Stimulated activated CD8-positive, alpha-beta memory T cell treated with anti-CD3 and anti-CD28 coated beads, Interleukin-7, amount 100 ng/mL, for 1 hour (primary cell): ENCODE results near the gene KCNAB2.

Experiments
- DNase-seq, 2 donors: peaks; one replicate each; pipeline ENCODE4 v3.0.0-alpha.2; 2020; ENCODE audit warnings: low read depth in 2 of 2

KCNAB2 gene

DNA sequence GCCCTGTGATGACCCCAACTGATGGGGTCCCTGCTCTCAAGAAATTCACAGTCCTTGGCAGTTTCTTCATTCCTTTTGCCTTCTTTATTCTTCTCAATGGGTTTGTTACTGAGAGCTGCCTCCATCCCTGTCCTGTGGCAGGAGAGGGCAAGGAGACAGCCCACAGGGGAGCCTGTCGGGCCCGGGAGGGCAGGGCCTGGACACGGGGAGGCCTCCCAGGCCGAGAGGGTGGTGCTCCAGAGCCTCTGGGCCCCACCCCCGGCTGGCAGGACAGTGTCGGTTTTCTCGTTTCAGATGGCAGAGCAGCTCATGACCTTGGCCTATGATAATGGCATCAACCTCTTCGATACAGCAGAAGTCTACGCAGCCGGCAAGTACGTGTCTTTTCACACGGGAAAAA is 36.2 kb downstream of the KCNAB2 start:
- DNase-seq, result no peak

DNA sequence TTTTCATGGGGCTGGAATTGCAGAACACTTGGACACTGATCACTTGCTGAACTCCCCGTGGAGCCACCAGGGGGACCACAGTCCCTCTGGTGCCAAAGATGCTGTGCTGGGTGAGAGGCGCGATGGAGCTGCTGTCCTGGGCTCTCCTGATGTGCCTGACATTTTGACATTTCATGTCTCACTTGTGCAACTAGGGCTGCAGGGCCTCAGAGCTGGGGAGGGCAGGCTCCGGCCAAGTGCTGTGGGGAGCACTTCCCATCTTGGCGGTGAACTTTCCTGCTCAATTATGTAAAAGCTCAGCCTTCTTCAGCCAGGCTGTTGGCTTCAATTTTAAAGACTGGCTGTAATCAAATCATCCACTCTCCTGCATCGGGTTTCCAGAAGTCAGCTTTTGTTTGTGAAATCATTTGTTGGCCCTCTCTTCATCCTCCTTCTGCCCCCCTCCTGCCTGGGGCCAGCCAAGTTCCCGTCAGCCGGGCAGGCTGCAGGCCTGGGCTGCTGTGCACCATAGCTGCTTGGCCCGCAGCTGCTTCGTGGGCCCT is 36.8 kb downstream of the KCNAB2 start:
- DNase-seq, result no peak

DNA sequence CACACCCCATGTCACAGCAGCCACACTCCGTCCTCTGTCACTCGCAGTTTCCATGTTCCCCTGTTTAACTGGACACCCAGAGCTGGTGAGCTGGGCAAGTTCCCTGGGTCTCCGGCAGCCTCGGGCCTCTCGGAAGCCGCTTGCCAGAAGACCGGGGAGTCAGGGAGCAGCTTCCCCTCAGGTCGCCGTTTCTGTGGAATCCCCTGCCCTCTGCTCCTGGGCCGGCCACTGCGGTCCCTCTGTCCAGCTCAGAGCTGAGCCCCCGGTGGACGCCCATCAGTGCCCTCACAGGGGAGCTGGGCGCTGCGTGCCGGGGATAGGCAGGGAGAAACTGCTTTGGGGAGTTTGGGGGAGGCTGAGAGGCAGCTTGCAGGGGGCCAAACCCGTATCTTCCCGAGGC is 37.7 kb downstream of the KCNAB2 start:
- DNase-seq, result no peak

DNA sequence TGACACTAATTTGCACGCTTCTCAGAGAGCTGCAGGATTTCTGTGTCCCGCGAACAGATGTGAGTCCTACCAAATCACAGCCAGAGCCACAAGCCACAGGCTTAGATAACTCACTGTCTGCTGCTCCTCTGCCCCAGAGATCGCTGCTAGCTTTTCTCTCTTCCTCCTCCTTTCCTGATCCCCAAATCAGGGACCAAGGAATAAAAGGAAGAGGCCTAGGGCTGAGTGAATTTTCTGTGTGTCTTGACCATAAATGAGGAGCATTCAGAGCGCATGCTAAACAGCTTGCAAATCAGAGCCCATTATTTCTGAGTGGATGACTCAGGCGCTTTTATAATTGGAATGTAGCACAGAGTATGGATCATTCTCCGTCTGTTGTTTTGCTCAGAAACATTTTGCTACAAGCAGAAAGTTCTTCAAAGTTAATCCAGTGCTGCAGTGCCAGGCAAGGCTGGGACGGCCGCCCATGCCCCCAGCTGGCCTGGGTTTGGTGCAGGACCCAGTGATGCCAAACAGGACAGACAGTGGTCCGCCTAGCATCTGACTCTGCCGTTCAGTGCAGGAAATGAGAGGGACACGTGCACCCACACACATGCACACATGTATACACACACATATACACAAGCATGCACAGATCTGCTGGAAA is 38.2 kb downstream of the KCNAB2 start:
- no peak for DNase-seq

DNA sequence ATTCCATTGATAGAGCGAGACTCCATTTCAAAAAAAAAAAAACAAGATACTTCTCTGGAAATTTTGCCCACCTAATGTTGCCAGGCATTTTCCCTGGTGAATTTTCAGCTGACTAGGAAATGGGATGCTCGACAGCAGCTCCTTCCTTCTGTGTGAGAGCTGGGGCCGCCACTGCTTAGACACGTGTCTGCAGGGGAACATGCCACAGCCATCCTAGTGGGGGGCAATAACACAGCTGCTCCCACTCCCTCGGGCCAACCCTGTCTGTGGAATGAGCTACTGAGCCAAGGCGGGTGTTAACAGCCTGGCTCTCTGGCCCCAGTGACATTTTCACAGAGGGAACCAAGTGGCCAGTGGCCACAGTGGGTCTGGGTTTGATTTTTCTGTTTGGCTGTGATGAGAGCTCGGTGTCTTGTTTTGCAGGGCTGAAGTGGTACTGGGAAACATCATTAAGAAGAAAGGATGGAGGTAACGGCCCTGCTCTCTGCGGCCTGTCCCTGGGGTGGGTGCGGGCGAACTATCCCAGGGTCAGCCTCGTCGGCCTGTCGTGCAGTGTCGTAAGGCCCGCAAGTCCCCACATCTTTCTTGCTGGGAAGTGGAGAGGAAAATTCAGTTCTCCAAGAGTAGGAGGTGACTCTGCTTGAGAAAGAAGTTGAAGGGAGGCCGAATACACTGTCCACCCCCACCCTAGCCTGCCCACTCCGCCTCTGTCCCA is 39.2 kb downstream of the KCNAB2 start:
- DNase-seq, result no peak

DNA sequence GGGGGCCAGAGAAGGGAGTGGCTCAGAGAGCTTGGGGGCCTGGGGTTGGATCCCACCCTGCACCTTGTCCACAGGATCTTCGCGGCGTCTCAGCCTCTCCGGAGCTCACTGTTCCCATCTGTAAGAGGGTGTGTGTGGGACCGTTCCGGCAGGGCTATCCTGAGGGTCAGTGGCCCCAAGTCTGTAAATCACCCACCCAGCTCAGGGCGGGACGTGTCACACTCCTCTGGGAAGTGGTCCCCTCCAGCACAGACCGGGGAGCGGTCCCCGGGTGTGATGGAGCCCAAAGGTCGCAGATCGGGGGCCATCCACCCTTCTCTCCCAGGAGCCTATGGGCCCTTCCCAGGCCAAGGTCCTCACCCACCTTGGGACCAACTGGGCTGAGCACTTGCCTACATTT is 40.0 kb downstream of the KCNAB2 start:
- no peak for DNase-seq

DNA sequence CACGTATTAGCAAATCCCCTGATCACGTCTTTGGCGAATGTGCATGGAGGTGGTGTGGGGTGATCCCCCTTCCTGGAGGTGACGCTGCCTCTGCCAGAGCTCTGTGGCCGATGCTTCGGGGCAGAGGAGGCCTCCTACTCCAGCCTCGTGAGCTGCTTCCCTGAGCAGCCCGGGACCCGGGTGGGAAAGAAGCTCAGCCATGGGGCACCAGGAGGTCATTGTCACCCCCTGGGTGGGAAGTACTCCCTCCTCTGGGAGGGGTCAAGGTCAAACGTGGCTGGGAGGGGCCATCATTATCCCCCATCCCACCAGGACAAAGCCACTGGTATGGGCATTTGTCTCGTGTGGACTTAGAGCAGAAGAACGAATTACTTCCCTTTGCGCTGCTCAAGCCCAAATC is 40.7 kb downstream of the KCNAB2 start:
- DNase-seq, result no peak

DNA sequence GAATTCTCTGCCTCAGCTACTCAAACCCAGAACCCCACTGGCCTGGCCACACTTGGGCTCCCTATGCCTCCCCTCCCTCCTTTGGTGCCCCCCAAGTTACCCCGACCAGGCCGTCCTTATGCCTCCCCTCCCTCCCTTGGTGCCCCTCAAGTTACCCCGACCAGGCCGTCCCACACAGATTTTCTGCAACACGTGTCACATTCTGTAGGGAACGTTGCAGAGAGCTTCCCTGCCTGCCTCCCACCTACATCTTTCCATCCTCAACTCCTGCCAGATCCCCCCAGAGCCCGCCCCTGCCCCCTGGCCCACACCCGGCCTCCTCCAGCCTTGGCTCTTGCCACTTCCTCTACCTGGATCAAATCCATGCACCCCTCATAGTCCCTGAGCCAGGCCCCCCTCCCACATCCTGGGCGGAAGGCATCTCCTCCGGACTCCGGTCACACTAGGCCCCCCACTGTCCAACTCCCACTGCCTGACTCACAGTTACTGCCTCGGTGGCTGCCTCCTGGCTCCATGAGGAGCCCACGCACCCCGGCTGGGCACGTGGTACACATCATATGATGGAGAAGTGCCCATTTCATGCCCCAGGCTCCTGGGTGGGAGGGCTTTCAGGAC is 41.2 kb downstream of the KCNAB2 start:
- DNase-seq, result no peak

DNA sequence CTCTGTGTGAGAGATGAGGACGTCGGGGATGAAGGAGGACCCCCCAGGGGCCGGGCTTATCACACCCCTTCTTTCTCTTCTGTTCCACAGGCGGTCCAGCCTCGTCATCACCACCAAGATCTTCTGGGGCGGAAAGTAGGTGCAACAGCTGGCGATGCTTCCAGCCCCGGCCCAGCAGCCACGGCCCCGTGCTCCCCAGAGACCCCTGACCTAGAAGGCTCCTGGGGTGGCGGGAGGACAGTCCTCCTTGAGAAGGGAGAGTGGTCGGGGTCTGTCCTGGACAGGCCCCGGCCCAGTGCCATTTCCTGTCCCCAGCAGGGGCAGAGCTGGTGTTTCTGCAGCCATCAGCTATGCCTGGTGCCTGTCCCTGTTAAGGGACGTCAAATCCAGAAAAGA is 41.7 kb downstream of the KCNAB2 start:
- DNase-seq, result no peak

DNA sequence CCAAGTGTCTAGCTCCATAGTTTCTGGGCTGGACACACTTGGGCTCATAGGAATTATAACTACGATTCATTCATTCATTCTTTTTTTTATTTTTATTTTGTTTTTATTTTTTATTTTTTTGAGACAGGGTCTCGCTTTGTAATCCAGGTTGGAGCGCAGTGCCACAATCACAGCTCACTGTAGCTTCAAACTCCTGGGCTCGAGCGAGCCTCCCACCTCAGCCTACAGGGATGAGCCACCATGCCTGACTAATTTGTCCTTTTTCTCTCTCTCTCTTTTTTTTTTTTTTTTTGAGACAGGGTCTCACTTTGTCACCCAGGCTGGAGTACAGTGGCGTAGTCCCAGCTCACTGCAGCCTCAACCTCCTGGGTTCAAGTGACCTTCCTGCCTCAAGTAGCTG is 42.3 kb downstream of the KCNAB2 start:
- no peak for DNase-seq

DNA sequence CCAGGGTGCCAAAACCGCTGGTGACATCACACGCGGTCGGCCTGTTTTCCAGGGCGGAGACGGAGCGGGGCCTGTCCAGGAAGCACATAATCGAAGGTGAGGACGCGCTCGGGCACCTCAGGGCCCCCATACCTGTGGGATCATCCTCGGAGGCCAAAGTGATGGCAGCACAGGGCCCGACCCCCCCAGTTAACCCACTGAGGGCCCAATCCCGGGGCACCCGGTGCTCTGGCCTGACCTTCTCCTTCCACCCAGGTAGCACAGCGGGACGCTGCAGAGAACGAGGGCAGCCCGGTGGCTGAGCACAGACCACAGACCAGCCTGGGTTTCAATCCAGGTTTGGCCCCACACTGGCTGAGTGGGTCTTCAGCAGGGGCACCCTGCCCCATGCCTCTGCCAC is 43.3 kb downstream of the KCNAB2 start:
- no peak for DNase-seq

DNA sequence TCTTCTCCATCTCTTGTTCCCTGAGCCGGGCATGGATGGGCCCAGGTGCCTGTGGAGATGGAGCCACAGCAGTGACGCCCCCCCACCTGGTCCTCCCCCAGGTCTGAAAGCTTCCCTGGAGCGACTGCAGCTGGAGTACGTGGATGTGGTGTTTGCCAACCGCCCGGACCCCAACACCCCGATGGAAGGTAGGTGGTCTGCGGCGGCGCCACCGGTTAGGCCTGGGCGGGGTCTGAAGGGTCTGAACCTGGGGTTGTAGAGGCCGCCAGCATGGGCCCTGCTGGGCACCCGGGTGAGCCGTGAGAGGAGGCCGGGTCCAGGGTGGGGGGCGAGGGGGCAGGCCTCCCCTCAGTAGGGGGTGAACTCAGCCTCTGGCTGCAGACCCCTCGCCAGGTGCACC is 44.6 kb downstream of the KCNAB2 start:
- no peak for DNase-seq

DNA sequence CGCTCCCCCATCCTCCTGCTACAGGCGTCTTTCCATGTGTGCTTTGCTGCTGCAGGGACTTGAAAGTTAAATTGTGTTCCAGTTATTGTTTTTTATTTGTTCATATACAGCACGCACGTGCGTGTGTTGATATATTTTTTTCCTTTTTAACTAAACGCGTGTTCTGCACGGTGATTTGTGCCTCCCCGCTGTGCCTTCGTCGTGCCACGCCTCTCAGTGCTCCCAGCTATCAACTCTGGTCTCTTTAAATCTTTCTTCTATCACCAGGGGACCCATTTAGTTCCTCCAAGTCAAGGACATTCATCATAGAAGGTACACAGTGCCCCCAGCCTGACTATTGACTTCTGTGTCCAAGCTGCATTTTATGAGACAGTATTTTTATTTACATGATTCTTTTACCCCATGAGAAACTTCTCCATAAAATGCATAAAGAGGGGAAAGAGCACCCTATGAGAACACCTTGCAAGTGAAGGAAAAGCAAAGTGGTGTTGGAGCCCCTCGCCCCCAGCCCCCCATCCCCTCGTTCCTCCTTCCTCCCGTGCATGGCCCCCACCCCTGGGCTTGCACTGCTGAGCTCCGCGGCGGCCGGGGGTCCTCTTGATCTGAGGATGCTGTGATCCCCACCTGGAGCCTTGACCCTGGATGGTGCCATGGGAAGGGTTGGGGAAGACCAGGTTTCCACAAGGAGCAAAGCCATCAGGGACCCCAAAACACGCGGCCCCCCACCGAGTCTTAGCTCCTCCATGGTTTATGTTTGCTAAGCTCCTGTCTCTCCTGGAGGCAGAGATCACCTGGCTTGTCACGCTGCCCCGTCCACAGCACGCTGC is 45.5 kb downstream of the KCNAB2 start:
- no peak for DNase-seq

DNA sequence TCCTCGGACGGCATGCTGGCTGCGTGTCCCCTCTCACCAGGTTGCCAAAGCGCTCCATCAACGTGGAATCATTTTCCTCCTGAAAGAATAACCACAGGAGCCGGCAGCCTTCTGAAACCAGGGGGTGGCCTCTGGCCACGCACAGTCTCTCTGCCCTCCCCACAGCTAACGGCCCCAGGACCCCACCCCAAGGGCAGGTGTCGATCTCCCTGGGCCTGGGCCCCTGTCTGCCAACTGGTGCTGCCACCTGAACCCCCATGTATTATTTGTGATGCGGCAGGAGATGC is 46.1 kb downstream of the KCNAB2 start:
- no peak for DNase-seq

DNA sequence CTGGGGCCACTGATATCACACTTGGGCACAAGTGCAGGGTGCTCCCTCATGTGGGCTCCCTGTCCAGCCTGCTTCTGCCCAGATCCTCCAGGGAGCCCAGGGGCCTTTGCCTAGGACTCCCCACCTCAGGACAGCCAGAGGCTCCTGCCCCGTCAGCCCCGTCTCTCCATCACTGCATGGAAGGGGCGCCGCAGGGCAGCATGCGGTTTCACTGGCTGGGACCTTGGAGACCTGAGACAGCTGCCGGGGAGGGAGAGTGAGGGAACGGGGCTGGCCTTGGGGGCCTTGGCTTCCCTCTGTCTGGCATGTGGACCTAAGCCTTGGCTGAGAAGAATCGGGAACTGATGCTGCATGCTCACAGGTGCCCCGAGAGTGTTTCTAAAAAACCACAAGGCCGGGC is 46.5 kb downstream of the KCNAB2 start:
- DNase-seq, result no peak

DNA sequence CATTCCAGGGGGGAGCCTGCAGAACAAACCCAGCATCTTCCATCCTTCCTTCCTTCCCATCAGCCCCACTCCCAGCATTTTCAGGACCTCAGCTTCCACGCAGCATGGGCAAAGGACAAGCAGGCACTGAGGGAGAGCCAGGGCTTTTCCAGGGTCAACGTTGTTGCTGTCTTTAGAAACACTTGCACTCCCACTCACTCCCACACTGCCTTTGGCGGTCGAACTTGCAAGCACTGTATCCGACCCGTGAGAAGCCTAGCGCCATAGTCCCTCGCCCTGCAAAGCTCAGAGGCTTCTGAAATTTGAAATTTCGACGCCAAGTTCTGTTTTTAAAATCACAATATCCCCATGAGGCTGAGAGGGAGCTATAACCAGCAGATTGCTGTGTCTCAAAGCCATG is 47.4 kb downstream of the KCNAB2 start:
- DNase-seq, result no peak

DNA sequence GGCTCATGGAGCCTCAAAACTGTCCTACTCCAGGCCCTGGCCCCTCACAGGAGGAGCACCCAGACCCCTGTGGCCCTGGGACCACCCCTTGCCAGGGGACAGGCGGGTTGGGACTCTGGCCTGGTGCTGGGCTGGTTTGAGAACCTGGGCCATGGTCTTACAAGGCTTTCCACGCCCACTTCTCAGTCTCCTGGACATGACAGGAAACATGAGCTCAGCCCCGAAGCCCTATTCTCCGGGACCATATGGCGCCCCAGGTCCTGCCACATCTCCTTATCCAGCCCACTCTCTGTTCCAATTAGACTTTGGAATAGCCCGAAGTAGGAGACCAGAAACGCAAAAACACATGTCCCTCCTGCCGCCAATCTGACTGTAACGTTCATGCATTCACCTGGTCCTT is 47.9 kb downstream of the KCNAB2 start:
- no peak for DNase-seq

DNA sequence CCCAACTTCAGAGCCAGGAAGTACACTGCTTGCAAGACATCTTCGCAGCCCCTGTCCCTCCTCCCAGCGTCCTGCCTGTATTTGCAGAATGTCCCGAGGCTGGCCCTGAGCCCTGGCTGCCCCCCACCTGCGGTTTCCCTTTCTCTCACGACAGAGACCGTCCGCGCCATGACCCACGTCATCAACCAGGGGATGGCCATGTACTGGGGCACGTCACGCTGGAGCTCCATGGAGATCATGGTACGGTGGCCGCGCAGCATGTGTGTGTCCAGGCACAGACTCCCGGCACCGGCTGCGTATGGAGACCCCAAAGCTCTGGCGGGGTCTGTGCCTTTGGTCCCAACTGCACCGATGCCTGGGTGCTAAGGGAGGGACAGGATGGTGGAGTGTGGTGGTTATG is 48.6 kb downstream of the KCNAB2 start:
- no peak for DNase-seq

DNA sequence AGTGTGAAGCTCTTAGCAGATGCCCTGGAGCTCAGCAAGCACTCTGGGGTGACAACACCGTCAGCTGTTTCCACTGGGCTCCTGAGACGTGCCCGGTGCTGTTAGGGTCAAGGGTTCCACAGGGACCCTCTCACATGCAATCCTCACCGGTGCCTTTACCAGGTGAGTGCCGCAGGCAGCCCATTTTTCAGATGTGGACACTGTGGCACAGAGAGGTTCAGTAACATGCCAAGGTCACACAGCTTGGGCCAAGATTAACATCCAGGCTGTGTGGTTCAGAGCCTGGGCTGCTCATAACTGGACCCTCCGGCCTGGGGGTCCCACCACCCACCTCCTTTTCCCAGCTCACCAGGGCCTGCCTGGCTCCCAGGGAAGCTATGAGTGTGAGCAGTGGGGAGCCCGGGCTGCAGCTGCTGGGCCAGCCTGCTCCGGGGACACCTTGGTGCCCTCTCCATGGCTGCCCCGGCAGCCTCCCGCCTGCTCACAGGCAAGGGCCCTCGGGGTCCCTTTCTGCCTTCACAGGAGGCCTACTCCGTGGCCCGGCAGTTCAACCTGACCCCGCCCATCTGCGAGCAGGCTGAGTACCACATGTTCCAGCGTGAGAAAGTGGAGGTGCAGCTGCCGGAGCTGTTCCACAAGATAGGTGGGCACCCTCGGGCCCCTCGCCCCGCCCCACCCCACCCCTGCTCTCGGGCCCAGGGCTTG is 49.3 kb downstream of the KCNAB2 start:
- DNase-seq, result no peak

DNA sequence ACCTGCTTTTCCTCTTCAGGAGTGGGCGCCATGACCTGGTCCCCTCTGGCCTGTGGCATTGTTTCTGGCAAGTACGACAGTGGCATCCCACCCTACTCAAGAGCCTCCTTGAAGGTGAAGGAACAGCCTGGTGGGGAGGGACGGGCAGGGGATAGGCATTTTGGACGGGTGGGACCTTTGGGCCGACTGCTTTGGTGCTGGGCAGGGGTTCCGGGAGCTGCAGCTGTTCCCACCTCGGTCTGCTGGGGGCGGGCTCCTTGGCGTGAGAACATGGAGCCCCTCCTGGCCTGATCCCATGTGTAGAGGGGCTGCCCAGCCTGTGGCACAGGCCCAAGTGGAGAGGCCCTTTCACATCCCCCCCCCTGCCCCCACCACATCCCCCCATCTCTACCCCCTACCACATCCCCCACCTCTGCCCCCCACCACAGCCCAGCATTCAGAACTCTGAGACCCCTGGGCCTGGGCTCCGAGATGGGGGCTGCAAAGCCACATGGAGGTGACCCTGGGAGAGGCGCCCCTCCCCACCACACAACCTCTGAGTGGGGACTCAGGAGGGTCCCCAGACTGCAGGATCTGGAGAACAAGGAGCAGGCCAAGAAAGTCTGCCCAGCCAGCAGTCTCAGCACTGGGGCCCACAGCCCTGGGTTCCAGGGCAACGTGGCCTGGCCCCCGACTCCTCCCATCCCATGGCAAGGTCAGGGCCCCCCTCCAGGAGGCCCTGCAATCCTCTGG is 50.0 kb downstream of the KCNAB2 start:
- DNase-seq, result no peak
